A549 (cell line): ENCODE data around the gene KHDC3L. TPM values are rescaled to one million over a fixed set of nuclear protein-coding genes. Genes with fewer than 3 reads are reported as not detected.

Experiments used
- ATAC-seq, 2 experiments: fragments of 200-7000 bp in 1 of 2; fragments of >200 bp in 1 of 2; cut with Nextera tagmentation in 1 of 2; cut with Tn5 transposase in 1 of 2; 3 replicates each; pipeline versions ENCODE4 v1.8.0 to v1.9.1; 2018 to 2020; ENCODE audit warnings: mild to moderate bottlenecking in 1 of 2, moderate library complexity in 1 of 2
- CTCF ChIA-PET: fragments of 300-600 bp; sonication (Branson Sonifier 250); formaldehyde crosslinking; extraction: SDS; loops from one replicate; lab custom pipeline; 2021; ENCODE audit warnings: antibody characterized with exemption, inconsistent platforms; lab: Yijun Ruan, JAX
- POLR2A ChIA-PET: fragments of 350-600 bp; formaldehyde crosslinking; extraction: SDS; loops from one replicate; lab custom pipeline; 2021; ENCODE audit warnings: antibody characterized with exemption, inconsistent platforms; lab: Yijun Ruan, JAX
- DNase-seq, 2 experiments: peaks; one replicate each; pipeline versions ENCODE4 v3.0.0 to v3.0.0-alpha.2; 2011 to 2016; ENCODE audit warnings: low read depth in 1 of 2, low spot score in 1 of 2
- FAIRE-seq: peaks from 2 replicates; lab custom pipeline; 2011; peaks lifted over from hg19 to GRCh38; lab: Jason Lieb, UNC
- H3K27ac ChIP-seq, 2 experiments: fragments of >200 bp; sonication (Bioruptor Twin); formaldehyde crosslinking; 3 replicates each; pipeline ENCODE4 v1.5.1; 2016 to 2017
- H3K4me1 ChIP-seq: fragments of >200 bp; sonication (Bioruptor Twin); formaldehyde crosslinking; 3 replicates; pipeline ENCODE4 v1.6.1; 2016
- H3K4me2 ChIP-seq: fragments of >200 bp; sonication (Bioruptor Twin); formaldehyde crosslinking; 3 replicates; pipeline ENCODE4 v1.6.1; 2016
- H3K4me3 ChIP-seq: fragments of >200 bp; sonication (Bioruptor Twin); formaldehyde crosslinking; 3 replicates; pipeline ENCODE4 v1.5.1; 2016
- H3K9me3 ChIP-seq: fragments of >200 bp; sonication (Bioruptor Twin); formaldehyde crosslinking; 3 replicates; pipeline ENCODE4 v1.6.1; 2016
- CBX8 ChIP-seq: fragments of 200-600 bp; sonication (generic); IDR thresholded peaks from 2 replicates; pipeline ENCODE4 v1.6.1; 2016
- EHF ChIP-seq: fragments of 250-450 bp; sonication (Bioruptor Pico); IDR thresholded peaks from 2 replicates; pipeline ENCODE4 v1.5.0; 2020; ENCODE audit warnings: mild to moderate bottlenecking
- EHMT2 ChIP-seq: fragments of 200-600 bp; sonication (generic); IDR thresholded peaks from 2 replicates; pipeline ENCODE4 v1.6.1; 2016; ENCODE audit warnings: antibody characterized with exemption, low read depth, mild to moderate bottlenecking, moderate library complexity
- ESRRA ChIP-seq: fragments of 150-350 bp; IDR thresholded peaks from 2 replicates; pipeline ENCODE4 v1.6.1; 2014; ENCODE audit warnings: mild to moderate bottlenecking, low read length, borderline replicate concordance
- FOSL2 ChIP-seq, 2 experiments: fragments of 450-650 bp in 1 of 2; fragments of >200 bp in 1 of 2; sonication (Bioruptor Twin) in 1 of 2; formaldehyde crosslinking; IDR thresholded peaks; 2 replicates each; pipeline versions ENCODE4 v1.5.0 to v1.6.1; 2016 to 2020; ENCODE audit warnings: mild to moderate bottlenecking in 1 of 2, moderate library complexity in 1 of 2
- FOXS1 ChIP-seq: fragments of 250-450 bp; sonication (Bioruptor Pico); IDR thresholded peaks from 2 replicates; pipeline ENCODE4 v1.5.0; 2020; ENCODE audit warnings: mild to moderate bottlenecking, moderate library complexity
- GATA3 ChIP-seq: IDR thresholded peaks from 2 replicates; pipeline ENCODE4 v1.6.1; 2012; ENCODE audit warnings: borderline replicate concordance
- HEYL ChIP-seq: fragments of 250-450 bp; sonication (Bioruptor Pico); IDR thresholded peaks from 2 replicates; pipeline ENCODE4 v1.8.0; 2021; ENCODE audit warnings: mild to moderate bottlenecking, moderate library complexity
- HOXA7 ChIP-seq: fragments of 250-450 bp; sonication (Bioruptor Pico); IDR thresholded peaks from 2 replicates; pipeline ENCODE4 v1.5.0; 2020; ENCODE audit warnings: mild to moderate bottlenecking, moderate library complexity
- HOXB13 ChIP-seq: fragments of 250-450 bp; sonication (Bioruptor Pico); IDR thresholded peaks from 2 replicates; pipeline ENCODE4 v1.5.0; 2020; ENCODE audit warnings: low read depth, mild to moderate bottlenecking, moderate library complexity
- MAZ ChIP-seq: fragments of 150-350 bp; IDR thresholded peaks from 2 replicates; pipeline ENCODE4 v1.6.1; 2014; ENCODE audit warnings: antibody characterized with exemption, low read depth, low read length, borderline replicate concordance
- NFE2L2 ChIP-seq: fragments of 150-350 bp; conservative IDR thresholded peaks from 2 replicates; pipeline ENCODE4 v1.6.1; 2014; ENCODE audit warnings: low read length
- NR3C1 ChIP-seq: fragments of >200 bp; sonication (Bioruptor Twin); formaldehyde crosslinking; IDR thresholded peaks from 3 replicates; pipeline ENCODE4 v1.6.1; 2017
- PHF8 ChIP-seq: fragments of 200-600 bp; sonication (generic); IDR thresholded peaks from 2 replicates; pipeline ENCODE4 v1.6.1; 2016; ENCODE audit warnings: low read depth, mild to moderate bottlenecking, antibody characterized with exemption, moderate library complexity, borderline replicate concordance
- RAD21 ChIP-seq, 2 experiments: fragments of >200 bp in 1 of 2; sonication (Bioruptor Twin) in 1 of 2; formaldehyde crosslinking in 1 of 2; IDR thresholded peaks in 1 of 2; conservative IDR thresholded peaks in 1 of 2; 2 replicates in 1 of 2; 3 replicates in 1 of 2; pipeline ENCODE4 v1.6.1; 2012 to 2018; ENCODE audit warnings: inconsistent platforms in 1 of 2
- RCOR1 ChIP-seq: fragments of 150-350 bp; IDR thresholded peaks from 2 replicates; pipeline ENCODE4 v1.6.1; 2014; ENCODE audit warnings: antibody characterized with exemption, low read length, low read depth
- RFX5 ChIP-seq: fragments of 450-650 bp; IDR thresholded peaks from 2 replicates; pipeline ENCODE4 v1.7.1; 2014; ENCODE audit warnings: antibody characterized with exemption, mild to moderate bottlenecking, moderate library complexity
- RNF2 ChIP-seq: fragments of 200-600 bp; sonication (generic); IDR thresholded peaks from 2 replicates; pipeline ENCODE4 v1.6.1; 2016; ENCODE audit warnings: low read depth, mild to moderate bottlenecking, antibody characterized with exemption, moderate library complexity, borderline replicate concordance
- SREBF2 ChIP-seq: fragments of 450-650 bp; IDR thresholded peaks from 2 replicates; pipeline ENCODE4 v1.6.1; 2014; ENCODE audit warnings: mild to moderate bottlenecking, moderate library complexity
- TFCP2L1 ChIP-seq: fragments of 250-450 bp; sonication (Bioruptor Pico); IDR thresholded peaks from 2 replicates; pipeline ENCODE4 v1.5.0; 2021; ENCODE audit warnings: mild to moderate bottlenecking
- WGBS: methylation state at CpG from one replicate; pipeline ENCODE4 v1.1.6; 2017; ENCODE audit errors: missing lambda C conversion rate; 5-methylcytosine and 5-hydroxymethylcytosine counted together
- polyA plus RNA-seq, 4 experiments: library from polyadenylated mRNA; depleted of rRNA in 3 of 4; stranded (reverse); fragments of >200 nt; fragmentation: RNase III in 1 of 4; extraction: RNeasy Plus Mini Kit Qiagen cat#74134 plus additional on column Dnase treatment in 1 of 4; gene quantifications; 2 replicates in 3 of 4; 3 replicates in 1 of 4; pipeline ENCODE4 v1.2.3, GENCODE V29; 2011 to 2017
- TF ChIP-seq, protein P1 (sequence below): fragments of >200 bp; sonication (Bioruptor Twin); formaldehyde crosslinking; IDR thresholded peaks from 2 replicates; pipeline ENCODE4 v1.6.1; 2016
- TF ChIP-seq, protein P2 (sequence below): fragments of 250-450 bp; sonication (Bioruptor Pico); IDR thresholded peaks from 2 replicates; pipeline ENCODE4 v1.5.0; 2020; ENCODE audit warnings: low read depth, mild to moderate bottlenecking, moderate library complexity
- TF ChIP-seq, protein P3 (sequence below): IDR thresholded peaks from 2 replicates; pipeline ENCODE4 v1.6.1; 2012
- TF ChIP-seq, protein P4 (sequence below): fragments of 200-600 bp; sonication (generic); IDR thresholded peaks from 2 replicates; pipeline ENCODE4 v1.6.1; 2016; ENCODE audit warnings: antibody characterized with exemption, mild to moderate bottlenecking, moderate library complexity

Gene KHDC3L
- polyA plus RNA-seq, 2 of the 4 experiments (the other 2 are of a cell fraction): not detected

DNA sequence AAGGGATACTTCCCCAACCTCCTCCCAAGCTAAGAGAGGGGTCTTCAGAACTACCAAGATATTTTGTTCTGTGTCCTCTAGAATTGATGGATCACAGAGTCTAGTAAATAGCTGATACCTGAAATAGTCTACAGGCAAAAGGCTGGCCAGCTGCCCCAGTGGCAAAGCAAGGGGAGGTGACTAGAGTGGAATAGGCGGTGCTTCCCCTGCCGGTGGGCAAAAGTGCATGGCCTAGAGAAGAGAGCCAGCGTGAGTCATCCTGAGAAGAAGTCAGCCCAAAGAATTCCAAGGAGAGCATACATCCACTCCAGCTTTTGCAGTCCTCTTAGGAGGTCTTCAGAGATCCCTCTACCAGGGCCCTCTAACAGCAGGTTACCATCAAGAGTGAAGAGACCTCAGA is 23.1 kb upstream of the KHDC3L start:
- no peak for FAIRE-seq
- H3K9me3 ChIP-seq: no peaks in the 10 kb centered on the region
- peak in 1 of 2 experiments; percentile 10 for DNase-seq
- CTCF ChIA-PET: interaction anchor here (0.9 to 2.0 kb wide), 3 partner anchors 12 to 54 kb away, joined by 3 to 12 read pairs (median 5); no protein-coding TSS in a partner anchor
- 71% methylated on average over 3 of the region's 3 CpGs for WGBS
- no peak for TF ChIP-seq NFE2L2
- TF ChIP-seq RNF2: no peak
- no peak for TF ChIP-seq FOXS1 (CRISPR knock-in tag)
- no peak for TF ChIP-seq NR3C1
- no peak for TF ChIP-seq RFX5
- TF ChIP-seq HOXA7 (CRISPR knock-in tag): no peak
- no peak for TF ChIP-seq RCOR1
- TF ChIP-seq, protein P1, sequence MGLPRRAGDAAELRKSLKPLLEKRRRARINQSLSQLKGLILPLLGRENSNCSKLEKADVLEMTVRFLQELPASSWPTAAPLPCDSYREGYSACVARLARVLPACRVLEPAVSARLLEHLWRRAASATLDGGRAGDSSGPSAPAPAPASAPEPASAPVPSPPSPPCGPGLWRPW: no peak
- no peak for TF ChIP-seq HOXB13 (CRISPR knock-in tag)
- no peak for TF ChIP-seq PHF8
- no peak for TF ChIP-seq SREBF2
- TF ChIP-seq GATA3: no peak
- TF ChIP-seq, protein P2, sequence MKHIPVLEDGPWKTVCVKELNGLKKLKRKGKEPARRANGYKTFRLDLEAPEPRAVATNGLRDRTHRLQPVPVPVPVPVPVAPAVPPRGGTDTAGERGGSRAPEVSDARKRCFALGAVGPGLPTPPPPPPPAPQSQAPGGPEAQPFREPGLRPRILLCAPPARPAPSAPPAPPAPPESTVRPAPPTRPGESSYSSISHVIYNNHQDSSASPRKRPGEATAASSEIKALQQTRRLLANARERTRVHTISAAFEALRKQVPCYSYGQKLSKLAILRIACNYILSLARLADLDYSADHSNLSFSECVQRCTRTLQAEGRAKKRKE (CRISPR knock-in tag): no peak
- TF ChIP-seq, protein P3, sequence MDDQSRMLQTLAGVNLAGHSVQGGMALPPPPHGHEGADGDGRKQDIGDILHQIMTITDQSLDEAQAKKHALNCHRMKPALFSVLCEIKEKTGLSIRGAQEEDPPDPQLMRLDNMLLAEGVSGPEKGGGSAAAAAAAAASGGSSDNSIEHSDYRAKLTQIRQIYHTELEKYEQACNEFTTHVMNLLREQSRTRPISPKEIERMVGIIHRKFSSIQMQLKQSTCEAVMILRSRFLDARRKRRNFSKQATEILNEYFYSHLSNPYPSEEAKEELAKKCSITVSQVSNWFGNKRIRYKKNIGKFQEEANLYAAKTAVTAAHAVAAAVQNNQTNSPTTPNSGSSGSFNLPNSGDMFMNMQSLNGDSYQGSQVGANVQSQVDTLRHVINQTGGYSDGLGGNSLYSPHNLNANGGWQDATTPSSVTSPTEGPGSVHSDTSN: no peak
- no peak overlapping the region for H3K4me3 ChIP-seq
- POLR2A ChIA-PET: no interaction called here
- ATAC-seq: peak; percentile 59 to 77; a peak in 4 of 6 replicates
- H3K4me1 ChIP-seq: 0 out of 3 replicates have a peak, but pooled peaks cover 4% of the 10 kb centered on the region
- H3K27ac ChIP-seq: no peak overlapping the region
- H3K4me2 ChIP-seq: no peak overlapping the region

DNA sequence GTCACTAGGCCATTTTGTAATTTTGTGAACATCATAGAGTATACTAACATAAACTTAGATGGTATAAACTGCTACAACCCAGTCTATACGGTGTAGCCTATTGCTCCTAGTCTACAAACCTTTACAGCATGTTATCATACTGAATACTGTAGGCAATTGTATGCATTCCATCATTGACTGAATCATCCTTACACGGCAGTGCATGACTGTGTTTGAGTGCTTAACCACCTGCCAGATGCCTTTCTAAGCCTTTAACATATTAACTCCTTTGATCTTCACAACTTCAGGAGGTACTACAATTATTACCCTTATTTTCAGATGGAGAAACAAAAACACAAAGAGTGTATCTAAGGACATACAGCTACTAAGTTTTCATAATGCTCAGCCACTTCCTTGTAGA is 22.4 kb upstream of the KHDC3L start:
- H3K4me3 ChIP-seq: no peak overlapping the region
- no peaks in the 10 kb centered on the region for H3K9me3 ChIP-seq
- no peak for TF ChIP-seq ESRRA
- TF ChIP-seq EHMT2: no peak
- no peak for TF ChIP-seq CBX8
- TF ChIP-seq TFCP2L1 (CRISPR knock-in tag): no peak
- TF ChIP-seq, all 56 proteins: peak for 0
- ChIA-PET POLR2A (no interaction called here), CTCF (interaction anchor here (1.9 kb wide), 1 partner anchor 13 kb away, joined by 5 read pairs; no protein-coding TSS in a partner anchor)
- FAIRE-seq (no peak), DNase-seq (no peak), ATAC-seq (peak; percentile 39 to 42; a peak in 1 of 6 replicates)
- WGBS: 18% methylated on average over 2 of the region's 2 CpGs
- H3K4me2 ChIP-seq: no peak overlapping the region
- H3K27ac ChIP-seq: no peak overlapping the region
- H3K4me1 ChIP-seq: 0 out of 3 replicates have a peak, but pooled peaks cover 4% of the 10 kb centered on the region

DNA sequence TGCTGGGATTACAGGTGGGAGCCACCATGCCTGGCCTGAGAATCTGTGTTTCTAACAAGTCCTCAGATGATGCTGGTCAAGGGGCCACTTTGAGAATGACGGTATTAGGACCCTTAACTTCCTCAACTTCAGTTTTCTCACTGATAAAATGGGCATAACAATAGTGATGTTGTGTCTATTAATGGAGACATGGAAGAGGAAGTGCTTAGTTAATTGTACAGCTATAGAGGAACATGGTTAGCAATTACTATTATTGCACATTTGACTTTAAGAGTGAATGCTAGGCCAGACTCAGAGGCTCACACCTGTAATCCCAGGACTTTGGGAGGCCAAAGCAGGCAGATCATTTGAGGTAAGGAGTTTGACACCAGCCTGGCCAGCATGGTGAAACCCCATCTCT is 21.1 kb upstream of the KHDC3L start:
- DNase-seq (no peak), ATAC-seq (no peak), FAIRE-seq (no peak)
- 82% methylated on average over 1 of the region's 1 CpG for WGBS
- Histone ChIP-seq H3K9me3 (no peaks in the 10 kb centered on the region), H3K4me1 (0 out of 3 replicates have a peak, but pooled peaks cover 4% of the 10 kb centered on the region), H3K4me2 (no peak overlapping the region), H3K27ac (no peak overlapping the region), H3K4me3 (no peak overlapping the region)
- CTCF ChIA-PET: no interaction called here
- POLR2A ChIA-PET: no interaction called here
- TF ChIP-seq MAZ: no peak
- TF ChIP-seq RAD21 (conservative IDR thresholded peaks at IDR 0.05 in 1 of 2, IDR thresholded peaks at IDR 0.05 in 1 of 2): no peak
- TF ChIP-seq, protein P4, sequence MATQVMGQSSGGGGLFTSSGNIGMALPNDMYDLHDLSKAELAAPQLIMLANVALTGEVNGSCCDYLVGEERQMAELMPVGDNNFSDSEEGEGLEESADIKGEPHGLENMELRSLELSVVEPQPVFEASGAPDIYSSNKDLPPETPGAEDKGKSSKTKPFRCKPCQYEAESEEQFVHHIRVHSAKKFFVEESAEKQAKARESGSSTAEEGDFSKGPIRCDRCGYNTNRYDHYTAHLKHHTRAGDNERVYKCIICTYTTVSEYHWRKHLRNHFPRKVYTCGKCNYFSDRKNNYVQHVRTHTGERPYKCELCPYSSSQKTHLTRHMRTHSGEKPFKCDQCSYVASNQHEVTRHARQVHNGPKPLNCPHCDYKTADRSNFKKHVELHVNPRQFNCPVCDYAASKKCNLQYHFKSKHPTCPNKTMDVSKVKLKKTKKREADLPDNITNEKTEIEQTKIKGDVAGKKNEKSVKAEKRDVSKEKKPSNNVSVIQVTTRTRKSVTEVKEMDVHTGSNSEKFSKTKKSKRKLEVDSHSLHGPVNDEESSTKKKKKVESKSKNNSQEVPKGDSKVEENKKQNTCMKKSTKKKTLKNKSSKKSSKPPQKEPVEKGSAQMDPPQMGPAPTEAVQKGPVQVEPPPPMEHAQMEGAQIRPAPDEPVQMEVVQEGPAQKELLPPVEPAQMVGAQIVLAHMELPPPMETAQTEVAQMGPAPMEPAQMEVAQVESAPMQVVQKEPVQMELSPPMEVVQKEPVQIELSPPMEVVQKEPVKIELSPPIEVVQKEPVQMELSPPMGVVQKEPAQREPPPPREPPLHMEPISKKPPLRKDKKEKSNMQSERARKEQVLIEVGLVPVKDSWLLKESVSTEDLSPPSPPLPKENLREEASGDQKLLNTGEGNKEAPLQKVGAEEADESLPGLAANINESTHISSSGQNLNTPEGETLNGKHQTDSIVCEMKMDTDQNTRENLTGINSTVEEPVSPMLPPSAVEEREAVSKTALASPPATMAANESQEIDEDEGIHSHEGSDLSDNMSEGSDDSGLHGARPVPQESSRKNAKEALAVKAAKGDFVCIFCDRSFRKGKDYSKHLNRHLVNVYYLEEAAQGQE: no peak
- no peak for TF ChIP-seq EHF (CRISPR knock-in tag)
- TF ChIP-seq, protein P1: no peak
- TF ChIP-seq FOSL2 (IDR thresholded peaks at IDR 0.05): no peak
- TF ChIP-seq FOSL2 (CRISPR knock-in tag; IDR thresholded peaks at IDR 0.05): no peak
- no peak for TF ChIP-seq ESRRA
- TF ChIP-seq HEYL (CRISPR knock-in tag): no peak
